Body of pancreas (tissue), 4 donors: ENCODE measurements around the gene SV2B.

Experiments
- CTCF ChIP-seq, 7 experiments: fragments of 450-650 bp in 4 of 7; fragments of 200-600 bp in 3 of 7; sonication (generic) in 3 of 7; IDR thresholded peaks; one replicate each; pipeline ENCODE4 v1.5.1; 2016 to 2019; ENCODE audit warnings: antibody characterized with exemption in 7 of 7
- POLR2A ChIP-seq, 3 donors: fragments of 450-650 bp; IDR thresholded peaks; one replicate each; pipeline ENCODE4 v1.6.1; 2016; ENCODE audit warnings: antibody characterized with exemption in 3 of 3, mild to moderate bottlenecking in 2 of 3

- TF ChIP-seq POLR2A (IDR thresholded peaks at IDR 0.05) (no peak), CTCF (IDR thresholded peaks at IDR 0.05) (no peak)
These were observed 53.9 kb downstream of the SV2B start for GRCh38 chr15:91153954-91154353.
